Measurements from ENCODE around the gene RIN1. TPM values are rescaled to one million over a fixed set of nuclear protein-coding genes. Genes with fewer than 3 reads are reported as not detected.
A peak's percentile ranks its signal among the peaks of the same experiment; 100 is the strongest.

Gene RIN1
- total and polyA plus RNA-seq, 9 of the 15 experiments (the other 6 are each of a cell fraction or from before 2014, with no cell fraction given): 0.01 to 1.2 (median 0.45) TPM; not detected in 1

- in situ Hi-C loops (cut with MboI) (loop anchor here (5.0 kb wide), 1 partner anchor 111 kb away; no protein-coding TSS in a partner anchor), intact Hi-C loops (cut with micrococcal nuclease) (loop anchor here (1.0 to 2.0 kb wide), 2 partner anchors 16 to 106 kb away; no protein-coding TSS in a partner anchor)
- H3K27me3 ChIP-seq (ENCODE audit: control insufficient read depth in 2 of 2, insufficient read depth in 2 of 2, low read length in 2 of 2): no peaks in the 10 kb centered on the region
- peak overlapping the region; percentile 75 for H3K27ac ChIP-seq (ENCODE audit: extremely low read depth, low read depth, low read length)
- CTCF ChIA-PET (ENCODE audit: low intra/inter-chr PET ratio): interaction anchor here (0.6 to 3.1 kb wide), 4 partner anchors 17 to 106 kb away, joined by 3 to 37 read pairs (median 10); no protein-coding TSS in a partner anchor
- no peaks in the 10 kb centered on the region for H3K36me3 ChIP-seq (ENCODE audit: control insufficient read depth, insufficient read depth, low read length)
- 11% methylated on average over 19 of the region's 19 CpGs for WGBS (ENCODE audit: insufficient coverage, low coverage, missing lambda C conversion rate)
- H3K9me3 ChIP-seq (replicated peaks; ENCODE audit: control insufficient read depth, insufficient read depth, low read depth, low read length): no peaks in the 10 kb centered on the region
- H2AFZ ChIP-seq (ENCODE audit: low read depth, low read length): peak overlapping the region; percentile 100
- H3K9ac ChIP-seq (ENCODE audit: insufficient read depth in 1 of 2, low read depth in 2 of 2, low read length in 2 of 2): peak overlapping the region; percentile 56 to 66; a peak in 3 of 4 replicates
- ATAC-seq (peak; percentile 94), DNase-seq (ENCODE audit: extremely low read depth in 1 of 4, low spot score in 3 of 4) (peak; percentile 85 to 89 (median 86)), FAIRE-seq (peak; percentile 97)
- H3K4me2 ChIP-seq (ENCODE audit: insufficient read depth, low read length): peak overlapping the region; percentile 87
- no peaks in the 10 kb centered on the region for H4K20me1 ChIP-seq (replicated peaks; ENCODE audit: control insufficient read depth, insufficient read depth, low read length)
- H3K79me2 ChIP-seq (ENCODE audit: control insufficient read depth, insufficient read depth, low read length): no peaks in the 10 kb centered on the region
- H3K9me1 ChIP-seq (ENCODE audit: control insufficient read depth, insufficient read depth, low read length): peaks cover 4% of the 10 kb centered on the region
- no peak overlapping the region for H3K4me3 ChIP-seq
- no TSS peak for BruUV-seq (replicated peaks)
- peaks cover 20 to 70% of the 10 kb centered on the region in 2 experiments; a peak in 4 of 5 replicates for H3K4me1 ChIP-seq (replicated peaks in 1 of 2; ENCODE audit: control insufficient read depth in 2 of 2, insufficient read depth in 2 of 2, low read length in 2 of 2)
- POLR2A ChIA-PET: interaction anchor here (0.6 to 1.0 kb wide), 2 partner anchors 16 to 39 kb away, joined by 3 read pairs; partner anchors contain the start of gene YIF1A
- no peak for TF ChIP-seq ZKSCAN8 (CRISPR knock-in tag; IDR thresholded peaks at IDR 0.05)
- peak; percentile 76 for TF ChIP-seq TEAD4 (IDR thresholded peaks at IDR 0.05; ENCODE audit: low read length)
- TF ChIP-seq TEAD4 (CRISPR knock-in tag; IDR thresholded peaks at IDR 0.05; ENCODE audit: borderline replicate concordance): peak; percentile 94
- TF ChIP-seq JUNB (CRISPR knock-in tag; conservative IDR thresholded peaks at IDR 0.05): no peak
- TF ChIP-seq ZNF668 (CRISPR knock-in tag; IDR thresholded peaks at IDR 0.05): peak; percentile 80; the same call in 1 of the 2 replicates
- TF ChIP-seq MECOM (CRISPR knock-in tag; IDR thresholded peaks at IDR 0.05): no peak
- no peak for TF ChIP-seq MBD2 (IDR thresholded peaks at IDR 0.05; ENCODE audit: borderline replicate concordance, low read depth)
- TF ChIP-seq ZFP36 (IDR thresholded peaks at IDR 0.05; ENCODE audit: low read depth, low read length, partially characterized antibody): no peak
- no peak for TF ChIP-seq SUPT5H (IDR thresholded peaks at IDR 0.05)
- peak; percentile 90 for TF ChIP-seq EP400 (IDR thresholded peaks at IDR 0.05)
- TF ChIP-seq ESRRA (IDR thresholded peaks at IDR 0.05; ENCODE audit: borderline replicate concordance, low read depth): 0 out of 2 replicates have a peak, but pooled peaks have one; percentile 34
- TF ChIP-seq ZNF175 (CRISPR knock-in tag; IDR thresholded peaks at IDR 0.05; ENCODE audit: low read depth): no peak
- TF ChIP-seq LCOR (CRISPR knock-in tag; IDR thresholded peaks at IDR 0.05): 0 out of 2 replicates have a peak, but pooled peaks have one; percentile 49
- TF ChIP-seq MAFK (IDR thresholded peaks at IDR 0.05; ENCODE audit: low read length): 0 out of 2 replicates have a peak, but pooled peaks have one; percentile 6
- TF ChIP-seq ZNF23 (CRISPR knock-in tag; IDR thresholded peaks at IDR 0.05): no peak
- TF ChIP-seq, protein P1, sequence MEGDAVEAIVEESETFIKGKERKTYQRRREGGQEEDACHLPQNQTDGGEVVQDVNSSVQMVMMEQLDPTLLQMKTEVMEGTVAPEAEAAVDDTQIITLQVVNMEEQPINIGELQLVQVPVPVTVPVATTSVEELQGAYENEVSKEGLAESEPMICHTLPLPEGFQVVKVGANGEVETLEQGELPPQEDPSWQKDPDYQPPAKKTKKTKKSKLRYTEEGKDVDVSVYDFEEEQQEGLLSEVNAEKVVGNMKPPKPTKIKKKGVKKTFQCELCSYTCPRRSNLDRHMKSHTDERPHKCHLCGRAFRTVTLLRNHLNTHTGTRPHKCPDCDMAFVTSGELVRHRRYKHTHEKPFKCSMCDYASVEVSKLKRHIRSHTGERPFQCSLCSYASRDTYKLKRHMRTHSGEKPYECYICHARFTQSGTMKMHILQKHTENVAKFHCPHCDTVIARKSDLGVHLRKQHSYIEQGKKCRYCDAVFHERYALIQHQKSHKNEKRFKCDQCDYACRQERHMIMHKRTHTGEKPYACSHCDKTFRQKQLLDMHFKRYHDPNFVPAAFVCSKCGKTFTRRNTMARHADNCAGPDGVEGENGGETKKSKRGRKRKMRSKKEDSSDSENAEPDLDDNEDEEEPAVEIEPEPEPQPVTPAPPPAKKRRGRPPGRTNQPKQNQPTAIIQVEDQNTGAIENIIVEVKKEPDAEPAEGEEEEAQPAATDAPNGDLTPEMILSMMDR (IDR thresholded peaks at IDR 0.05 in 2 of 3, conservative IDR thresholded peaks at IDR 0.05 in 1 of 3; ENCODE audit: insufficient read depth in 2 of 3, low read depth in 1 of 3, low read length in 3 of 3): peak; percentile 92 to 95 (median 94)
- TF ChIP-seq ARID3B (CRISPR knock-in tag; IDR thresholded peaks at IDR 0.05; ENCODE audit: borderline replicate concordance): no peak
Measured at GRCh38 chr11:66328302-66329144, 7.7 kb downstream of the RIN1 start.

Measured in K562 (cell line).